H1 (cell line): Measurements from ENCODE around the gene SLC30A3. TPM values are rescaled to one million over a fixed set of nuclear protein-coding genes. Genes with fewer than 3 reads are reported as not detected.

Experiments used
- BCL11A ChIP-seq, 2 experiments: IDR thresholded peaks; one replicate each; pipeline ENCODE4 v1.6.1; 2011; ENCODE audit warnings: low read depth in 2 of 2, low read length in 2 of 2, mild to moderate bottlenecking in 2 of 2
- CHD2 ChIP-seq: IDR thresholded peaks from 2 replicates; pipeline ENCODE4 v1.6.1; 2012; ENCODE audit warnings: low read length, improper control_type of control experiment
- EP300 ChIP-seq, 2 experiments: IDR thresholded peaks; 1 replicate in 1 of 2; 2 replicates in 1 of 2; pipeline ENCODE4 v1.6.1; 2011 to 2012; ENCODE audit warnings: low read depth in 2 of 2, low read length in 2 of 2, mild to moderate bottlenecking in 2 of 2, borderline replicate concordance in 1 of 2, inconsistent platforms in 1 of 2, moderate library complexity in 1 of 2
- JUND ChIP-seq: IDR thresholded peaks from 2 replicates; pipeline ENCODE4 v1.6.1; 2011; ENCODE audit warnings: mild to moderate bottlenecking, improper control_type of control experiment, low read length
- KDM5A ChIP-seq: fragments of 200-600 bp; IDR thresholded peaks from 2 replicates; pipeline ENCODE4 v1.7.1; 2012; ENCODE audit warnings: mild to moderate bottlenecking, low read length, inconsistent platforms, mixed read lengths
- SIRT6 ChIP-seq: IDR thresholded peaks from one replicate; pipeline ENCODE4 v1.7.1; 2012; ENCODE audit warnings: low read length, inconsistent platforms
- YY1 ChIP-seq: IDR thresholded peaks from 2 replicates; pipeline ENCODE4 v1.6.1; 2011; ENCODE audit warnings: low read depth, mild to moderate bottlenecking, low read length
- polyA plus RNA-seq, 7 experiments: library from polyadenylated mRNA; depleted of rRNA in 3 of 7; stranded (reverse) in 5 of 7; unstranded in 2 of 7; fragments of >200 nt in 5 of 7; fragments of 200-250 nt in 2 of 7; gene quantifications; 1 replicate in 5 of 7; 2 replicates in 1 of 7; 4 replicates in 1 of 7; pipeline versions ENCODE4 v1.2.1 to v1.2.3, GENCODE V29; 2011 to 2013; ENCODE audit warnings: missing spikeins in 2 of 7, mixed read lengths in 2 of 7
- total RNA-seq: library from RNA; stranded (reverse); fragmentation: NEBNext Ultra II Directional; extraction: Animal tissue kit (Norgen Biotek cat#: 25700); gene quantifications from 2 replicates; pipeline ENCODE4 v1.2.1, GENCODE V29; 2021
- TF ChIP-seq, protein P1 (sequence below): fragments of 300-600 bp; sonication (generic); IDR thresholded peaks from 2 replicates; pipeline ENCODE4 v1.7.1; 2012; ENCODE audit warnings: low read length, moderate library complexity, mild to moderate bottlenecking, inconsistent platforms; ENCODE audit not compliant: insufficient replicate concordance
- TF ChIP-seq, protein P2 (sequence below): IDR thresholded peaks from 2 replicates; pipeline ENCODE4 v1.6.1; 2011; ENCODE audit warnings: low read length, improper control_type of control experiment

The SLC30A3 gene
- total and polyA plus RNA-seq, 2 of the 8 experiments (the other 6 are each of a cell fraction or from before 2014, with no cell fraction given), result 15.2 to 30.7 TPM

DNA sequence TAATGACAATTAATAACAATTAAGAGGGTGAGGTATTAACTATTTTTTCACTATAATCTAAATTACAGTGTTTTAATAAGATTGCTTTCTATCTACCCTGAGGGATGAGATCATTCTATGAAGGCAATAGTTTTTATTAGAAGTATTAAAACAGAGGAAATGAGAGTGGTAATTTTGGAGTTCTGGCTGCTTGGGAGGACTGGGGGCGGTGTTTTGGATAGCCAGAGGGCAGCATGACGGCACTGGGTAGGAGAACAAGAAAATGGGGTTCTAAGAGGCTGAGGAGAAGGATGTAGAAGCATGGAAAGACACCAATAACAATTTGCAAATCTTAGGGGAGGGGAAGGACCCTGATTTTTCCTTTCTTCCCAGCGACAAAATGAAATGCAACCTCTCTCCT, 7.3 kb upstream of the SLC30A3 start (continued):
- TF ChIP-seq, protein P1, sequence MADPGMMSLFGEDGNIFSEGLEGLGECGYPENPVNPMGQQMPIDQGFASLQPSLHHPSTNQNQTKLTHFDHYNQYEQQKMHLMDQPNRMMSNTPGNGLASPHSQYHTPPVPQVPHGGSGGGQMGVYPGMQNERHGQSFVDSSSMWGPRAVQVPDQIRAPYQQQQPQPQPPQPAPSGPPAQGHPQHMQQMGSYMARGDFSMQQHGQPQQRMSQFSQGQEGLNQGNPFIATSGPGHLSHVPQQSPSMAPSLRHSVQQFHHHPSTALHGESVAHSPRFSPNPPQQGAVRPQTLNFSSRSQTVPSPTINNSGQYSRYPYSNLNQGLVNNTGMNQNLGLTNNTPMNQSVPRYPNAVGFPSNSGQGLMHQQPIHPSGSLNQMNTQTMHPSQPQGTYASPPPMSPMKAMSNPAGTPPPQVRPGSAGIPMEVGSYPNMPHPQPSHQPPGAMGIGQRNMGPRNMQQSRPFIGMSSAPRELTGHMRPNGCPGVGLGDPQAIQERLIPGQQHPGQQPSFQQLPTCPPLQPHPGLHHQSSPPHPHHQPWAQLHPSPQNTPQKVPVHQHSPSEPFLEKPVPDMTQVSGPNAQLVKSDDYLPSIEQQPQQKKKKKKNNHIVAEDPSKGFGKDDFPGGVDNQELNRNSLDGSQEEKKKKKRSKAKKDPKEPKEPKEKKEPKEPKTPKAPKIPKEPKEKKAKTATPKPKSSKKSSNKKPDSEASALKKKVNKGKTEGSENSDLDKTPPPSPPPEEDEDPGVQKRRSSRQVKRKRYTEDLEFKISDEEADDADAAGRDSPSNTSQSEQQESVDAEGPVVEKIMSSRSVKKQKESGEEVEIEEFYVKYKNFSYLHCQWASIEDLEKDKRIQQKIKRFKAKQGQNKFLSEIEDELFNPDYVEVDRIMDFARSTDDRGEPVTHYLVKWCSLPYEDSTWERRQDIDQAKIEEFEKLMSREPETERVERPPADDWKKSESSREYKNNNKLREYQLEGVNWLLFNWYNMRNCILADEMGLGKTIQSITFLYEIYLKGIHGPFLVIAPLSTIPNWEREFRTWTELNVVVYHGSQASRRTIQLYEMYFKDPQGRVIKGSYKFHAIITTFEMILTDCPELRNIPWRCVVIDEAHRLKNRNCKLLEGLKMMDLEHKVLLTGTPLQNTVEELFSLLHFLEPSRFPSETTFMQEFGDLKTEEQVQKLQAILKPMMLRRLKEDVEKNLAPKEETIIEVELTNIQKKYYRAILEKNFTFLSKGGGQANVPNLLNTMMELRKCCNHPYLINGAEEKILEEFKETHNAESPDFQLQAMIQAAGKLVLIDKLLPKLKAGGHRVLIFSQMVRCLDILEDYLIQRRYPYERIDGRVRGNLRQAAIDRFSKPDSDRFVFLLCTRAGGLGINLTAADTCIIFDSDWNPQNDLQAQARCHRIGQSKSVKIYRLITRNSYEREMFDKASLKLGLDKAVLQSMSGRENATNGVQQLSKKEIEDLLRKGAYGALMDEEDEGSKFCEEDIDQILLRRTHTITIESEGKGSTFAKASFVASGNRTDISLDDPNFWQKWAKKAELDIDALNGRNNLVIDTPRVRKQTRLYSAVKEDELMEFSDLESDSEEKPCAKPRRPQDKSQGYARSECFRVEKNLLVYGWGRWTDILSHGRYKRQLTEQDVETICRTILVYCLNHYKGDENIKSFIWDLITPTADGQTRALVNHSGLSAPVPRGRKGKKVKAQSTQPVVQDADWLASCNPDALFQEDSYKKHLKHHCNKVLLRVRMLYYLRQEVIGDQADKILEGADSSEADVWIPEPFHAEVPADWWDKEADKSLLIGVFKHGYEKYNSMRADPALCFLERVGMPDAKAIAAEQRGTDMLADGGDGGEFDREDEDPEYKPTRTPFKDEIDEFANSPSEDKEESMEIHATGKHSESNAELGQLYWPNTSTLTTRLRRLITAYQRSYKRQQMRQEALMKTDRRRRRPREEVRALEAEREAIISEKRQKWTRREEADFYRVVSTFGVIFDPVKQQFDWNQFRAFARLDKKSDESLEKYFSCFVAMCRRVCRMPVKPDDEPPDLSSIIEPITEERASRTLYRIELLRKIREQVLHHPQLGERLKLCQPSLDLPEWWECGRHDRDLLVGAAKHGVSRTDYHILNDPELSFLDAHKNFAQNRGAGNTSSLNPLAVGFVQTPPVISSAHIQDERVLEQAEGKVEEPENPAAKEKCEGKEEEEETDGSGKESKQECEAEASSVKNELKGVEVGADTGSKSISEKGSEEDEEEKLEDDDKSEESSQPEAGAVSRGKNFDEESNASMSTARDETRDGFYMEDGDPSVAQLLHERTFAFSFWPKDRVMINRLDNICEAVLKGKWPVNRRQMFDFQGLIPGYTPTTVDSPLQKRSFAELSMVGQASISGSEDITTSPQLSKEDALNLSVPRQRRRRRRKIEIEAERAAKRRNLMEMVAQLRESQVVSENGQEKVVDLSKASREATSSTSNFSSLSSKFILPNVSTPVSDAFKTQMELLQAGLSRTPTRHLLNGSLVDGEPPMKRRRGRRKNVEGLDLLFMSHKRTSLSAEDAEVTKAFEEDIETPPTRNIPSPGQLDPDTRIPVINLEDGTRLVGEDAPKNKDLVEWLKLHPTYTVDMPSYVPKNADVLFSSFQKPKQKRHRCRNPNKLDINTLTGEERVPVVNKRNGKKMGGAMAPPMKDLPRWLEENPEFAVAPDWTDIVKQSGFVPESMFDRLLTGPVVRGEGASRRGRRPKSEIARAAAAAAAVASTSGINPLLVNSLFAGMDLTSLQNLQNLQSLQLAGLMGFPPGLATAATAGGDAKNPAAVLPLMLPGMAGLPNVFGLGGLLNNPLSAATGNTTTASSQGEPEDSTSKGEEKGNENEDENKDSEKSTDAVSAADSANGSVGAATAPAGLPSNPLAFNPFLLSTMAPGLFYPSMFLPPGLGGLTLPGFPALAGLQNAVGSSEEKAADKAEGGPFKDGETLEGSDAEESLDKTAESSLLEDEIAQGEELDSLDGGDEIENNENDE, result no peak
- TF ChIP-seq CHD2, result no peak
- TF ChIP-seq JUND, result no peak
- TF ChIP-seq, protein P2, sequence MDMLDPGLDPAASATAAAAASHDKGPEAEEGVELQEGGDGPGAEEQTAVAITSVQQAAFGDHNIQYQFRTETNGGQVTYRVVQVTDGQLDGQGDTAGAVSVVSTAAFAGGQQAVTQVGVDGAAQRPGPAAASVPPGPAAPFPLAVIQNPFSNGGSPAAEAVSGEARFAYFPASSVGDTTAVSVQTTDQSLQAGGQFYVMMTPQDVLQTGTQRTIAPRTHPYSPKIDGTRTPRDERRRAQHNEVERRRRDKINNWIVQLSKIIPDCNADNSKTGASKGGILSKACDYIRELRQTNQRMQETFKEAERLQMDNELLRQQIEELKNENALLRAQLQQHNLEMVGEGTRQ, result no peak
- TF ChIP-seq BCL11A (IDR thresholded peaks at IDR 0.05; ENCODE audit: low read depth in 2 of 2, low read length in 2 of 2), result no peak
- no peak for TF ChIP-seq SIRT6
- TF ChIP-seq KDM5A, result no peak
- TF ChIP-seq YY1, result no peak
- TF ChIP-seq EP300 (IDR thresholded peaks at IDR 0.05; ENCODE audit: borderline replicate concordance in 1 of 2, low read depth in 2 of 2, low read length in 2 of 2), result no peak
